Retina (tissue), 1 donor: ENCODE data around the gene ENG.
A peak's percentile ranks its signal among the peaks of the same experiment; 100 is the strongest.

Source experiments
- DNase-seq: peaks from one replicate; pipeline ENCODE4 v3.0.0-alpha.2; 2016

The ENG gene

GRCh38 chr9:127812936-127813675 is 41.4 kb downstream of the ENG start:
- DNase-seq = no peak

- DNase-seq = no peak
Measured at GRCh38 chr9:127812011-127812410, 42.4 kb downstream of the ENG start.

GRCh38 chr9:127810378-127811187 is 43.9 kb downstream of the ENG start:
- DNase-seq = no peak

GRCh38 chr9:127809540-127810377 is 44.7 kb downstream of the ENG start:
- peak; percentile 58 for DNase-seq

- DNase-seq = peak; percentile 35
Measured at GRCh38 chr9:127809002-127809539, 45.4 kb downstream of the ENG start.

- no peak for DNase-seq
Measured at GRCh38 chr9:127808347-127809001, 46.0 kb downstream of the ENG start.

GRCh38 chr9:127806871-127807270 is 47.6 kb downstream of the ENG start:
- DNase-seq = no peak

- DNase-seq = no peak
Measured at GRCh38 chr9:127805620-127806019, 48.8 kb downstream of the ENG start.

GRCh38 chr9:127803507-127804352 is 50.7 kb downstream of the ENG start:
- DNase-seq = no peak

GRCh38 chr9:127802576-127803443 is 51.6 kb downstream of the ENG start, which contains the start of gene FPGS:
FPGS (plus strand) TSS chr9:127802882; CDS start chr9:127802925, 43 bp downstream.
- peak; percentile 92 for DNase-seq

GRCh38 chr9:127801955-127802575 is 52.4 kb downstream of the ENG start:
- DNase-seq = peak; percentile 72

- DNase-seq = peak; percentile 67
Measured at GRCh38 chr9:127796852-127797370, 57.5 kb downstream of the ENG start.

- no peak for DNase-seq
Measured at GRCh38 chr9:127796225-127796813, 58.1 kb downstream of the ENG start.

GRCh38 chr9:127794001-127794791 is 60.3 kb downstream of the ENG start:
- no peak for DNase-seq

- no peak for DNase-seq
Measured at GRCh38 chr9:127793093-127793708, 61.3 kb downstream of the ENG start.

- DNase-seq = no peak
Measured at GRCh38 chr9:127792417-127793031, 61.9 kb downstream of the ENG start.

- no peak for DNase-seq
Measured at GRCh38 chr9:127791085-127791484, 63.4 kb downstream of the ENG start.
